Activated CD8-positive, alpha-beta memory T cell treated with anti-CD3 and anti-CD28 coated beads, Interleukin-2, amount 10 ng/mL, durations not matched to agents 7 days and 5 days (primary cell): ENCODE results near the gene PPP2R5C. TPM values are rescaled to one million over a fixed set of nuclear protein-coding genes. Genes with fewer than 3 reads are reported as not detected.

Experiments
- ATAC-seq: fragments of 150-1000 bp; cut with Tn5 transposase; one replicate; pipeline ENCODE4 v1.10.0; 2021; ENCODE audit warnings: moderate library complexity
- CTCF ChIA-PET: fragments of 350-600 bp; sonication (Branson Sonifier 250); formaldehyde crosslinking; loops from one replicate; lab custom pipeline; 2021; ENCODE audit warnings: antibody characterized with exemption; lab: Charles Lee
- DNase-seq: peaks from one replicate; pipeline ENCODE4 v3.0.0-alpha.2; 2020
- H3K27ac Mint-ChIP-seq: one replicate; pipeline ENCODE4 v1.8.0; 2021; ENCODE audit warnings: mild to moderate bottlenecking, mixed read lengths
- H3K27me3 Mint-ChIP-seq: one replicate; pipeline ENCODE4 v1.8.0; 2021; ENCODE audit warnings: mixed read lengths
- H3K36me3 Mint-ChIP-seq: one replicate; pipeline ENCODE4 v1.8.0; 2021; ENCODE audit warnings: mild to moderate bottlenecking, mixed read lengths
- H3K4me1 Mint-ChIP-seq: one replicate; pipeline ENCODE4 v1.8.0; 2021; ENCODE audit warnings: mixed read lengths
- H3K4me3 Mint-ChIP-seq: one replicate; pipeline ENCODE4 v1.8.0; 2021; ENCODE audit warnings: mild to moderate bottlenecking, moderate library complexity, mixed read lengths
- H3K9me3 Mint-ChIP-seq: one replicate; pipeline ENCODE4 v1.8.0; 2022; ENCODE audit warnings: low read depth, mixed read lengths
- total RNA-seq, 2 experiments: library from RNA; stranded (reverse); gene quantifications; one replicate each; pipeline ENCODE4 v1.2.3, GENCODE V29; 2021

PPP2R5C gene
- total RNA-seq, 2 experiments from 2014 or later = 213 to 234 TPM

GRCh38 chr14:101851183-101851582 lies 89.7 kb downstream of the PPP2R5C start:
- no peak overlapping the region for H3K27ac Mint-ChIP-seq
- ATAC-seq (no peak), DNase-seq (no peak)
- H3K27me3 Mint-ChIP-seq = no peaks in the 10 kb centered on the region
- no peaks in the 10 kb centered on the region for H3K9me3 Mint-ChIP-seq
- no peak overlapping the region for H3K4me3 Mint-ChIP-seq
- H3K36me3 Mint-ChIP-seq = peaks cover 11% of the 10 kb centered on the region
- H3K4me1 Mint-ChIP-seq = peaks cover 72% of the 10 kb centered on the region
- CTCF ChIA-PET = interaction anchor here (0.9 to 1.2 kb wide), 3 partner anchors 10 to 386 kb away, joined by 3 to 4 read pairs (median 3); no protein-coding TSS in a partner anchor

- Mint-ChIP-seq H3K9me3 (no peaks in the 10 kb centered on the region), H3K27ac (no peak overlapping the region), H3K27me3 (no peaks in the 10 kb centered on the region), H3K36me3 (peaks cover 16% of the 10 kb centered on the region), H3K4me3 (no peak overlapping the region), H3K4me1 (peaks cover 70% of the 10 kb centered on the region)
- DNase-seq (no peak), ATAC-seq (no peak)
- CTCF ChIA-PET = interaction anchor here (0.9 to 1.2 kb wide), 3 partner anchors 9 to 385 kb away, joined by 3 to 4 read pairs (median 3); no protein-coding TSS in a partner anchor
These were observed 90.4 kb downstream of the PPP2R5C start for GRCh38 chr14:101851736-101852405.

- Mint-ChIP-seq H3K9me3 (no peaks in the 10 kb centered on the region), H3K4me1 (peaks cover 71% of the 10 kb centered on the region), H3K36me3 (peaks cover 21% of the 10 kb centered on the region), H3K4me3 (no peak overlapping the region), H3K27ac (no peak overlapping the region), H3K27me3 (no peaks in the 10 kb centered on the region)
- ATAC-seq (no peak), DNase-seq (no peak)
- CTCF ChIA-PET = interaction anchor here (1.9 kb wide), 1 partner anchor 8 kb away, joined by 8 read pairs; no protein-coding TSS in a partner anchor
These were observed 91.3 kb downstream of the PPP2R5C start for GRCh38 chr14:101852785-101853184.

- DNase-seq (no peak), ATAC-seq (no peak)
- peaks cover 22% of the 10 kb centered on the region for H3K36me3 Mint-ChIP-seq
- peak overlapping the region; percentile 2 for H3K27ac Mint-ChIP-seq
- no peak overlapping the region for H3K4me3 Mint-ChIP-seq
- H3K4me1 Mint-ChIP-seq = peaks cover 72% of the 10 kb centered on the region
- no peaks in the 10 kb centered on the region for H3K9me3 Mint-ChIP-seq
- CTCF ChIA-PET = interaction anchor here (1.0 to 1.9 kb wide), 3 partner anchors 9 to 83 kb away, joined by 3 to 8 read pairs (median 4); no protein-coding TSS in a partner anchor
- H3K27me3 Mint-ChIP-seq = no peaks in the 10 kb centered on the region
These were observed 92.0 kb downstream of the PPP2R5C start for GRCh38 chr14:101853455-101854018.

GRCh38 chr14:101854366-101854765 lies 92.9 kb downstream of the PPP2R5C start:
- H3K36me3 Mint-ChIP-seq = peaks cover 29% of the 10 kb centered on the region
- no peaks in the 10 kb centered on the region for H3K9me3 Mint-ChIP-seq
- DNase-seq (no peak), ATAC-seq (peak; percentile 62)
- no peaks in the 10 kb centered on the region for H3K27me3 Mint-ChIP-seq
- no peak overlapping the region for H3K4me3 Mint-ChIP-seq
- peak overlapping the region; percentile 2 for H3K27ac Mint-ChIP-seq
- peaks cover 72% of the 10 kb centered on the region for H3K4me1 Mint-ChIP-seq
- CTCF ChIA-PET = interaction anchor here (1.0 to 1.9 kb wide), 3 partner anchors 10 to 84 kb away, joined by 3 to 8 read pairs (median 4); no protein-coding TSS in a partner anchor

GRCh38 chr14:101855958-101856357 lies 94.4 kb downstream of the PPP2R5C start:
- no peaks in the 10 kb centered on the region for H3K27me3 Mint-ChIP-seq
- no peak overlapping the region for H3K27ac Mint-ChIP-seq
- DNase-seq = no peak
- no peak for ATAC-seq
- CTCF ChIA-PET = interaction anchor here (1.1 to 1.6 kb wide), 2 partner anchors 85 to 113 kb away, joined by 3 to 5 read pairs; no protein-coding TSS in a partner anchor
- no peaks in the 10 kb centered on the region for H3K9me3 Mint-ChIP-seq
- H3K4me3 Mint-ChIP-seq = no peak overlapping the region
- peaks cover 37% of the 10 kb centered on the region for H3K36me3 Mint-ChIP-seq
- H3K4me1 Mint-ChIP-seq = peaks cover 70% of the 10 kb centered on the region

- H3K27ac Mint-ChIP-seq = no peak overlapping the region
- no peaks in the 10 kb centered on the region for H3K27me3 Mint-ChIP-seq
- peaks cover 39% of the 10 kb centered on the region for H3K36me3 Mint-ChIP-seq
- peaks cover 65% of the 10 kb centered on the region for H3K4me1 Mint-ChIP-seq
- CTCF ChIA-PET = interaction anchor here (1.1 to 1.6 kb wide), 2 partner anchors 85 to 113 kb away, joined by 3 to 5 read pairs; no protein-coding TSS in a partner anchor
- DNase-seq (no peak), ATAC-seq (no peak)
- H3K9me3 Mint-ChIP-seq = no peaks in the 10 kb centered on the region
- H3K4me3 Mint-ChIP-seq = no peak overlapping the region
These were observed 95.0 kb downstream of the PPP2R5C start for GRCh38 chr14:101856536-101856935.

- no peak overlapping the region for H3K4me3 Mint-ChIP-seq
- CTCF ChIA-PET = interaction anchor here (1.6 kb wide), 1 partner anchor 86 kb away, joined by 5 read pairs; no protein-coding TSS in a partner anchor
- ATAC-seq = no peak
- H3K36me3 Mint-ChIP-seq = peaks cover 42% of the 10 kb centered on the region
- DNase-seq = no peak
- no peaks in the 10 kb centered on the region for H3K9me3 Mint-ChIP-seq
- H3K27me3 Mint-ChIP-seq = no peaks in the 10 kb centered on the region
- no peak overlapping the region for H3K27ac Mint-ChIP-seq
- peaks cover 60% of the 10 kb centered on the region for H3K4me1 Mint-ChIP-seq
These were observed 95.7 kb downstream of the PPP2R5C start for GRCh38 chr14:101857226-101857625.

GRCh38 chr14:101858791-101859537 lies 97.5 kb downstream of the PPP2R5C start:
- Mint-ChIP-seq H3K4me1 (peaks cover 53% of the 10 kb centered on the region), H3K27ac (peak overlapping the region; percentile 84), H3K9me3 (no peaks in the 10 kb centered on the region), H3K27me3 (no peaks in the 10 kb centered on the region), H3K4me3 (peak overlapping the region; percentile 42), H3K36me3 (peaks cover 47% of the 10 kb centered on the region)
- DNase-seq = peak; percentile 55
- CTCF ChIA-PET = interaction anchor here (1.0 to 1.9 kb wide), 5 partner anchors 9 to 88 kb away, joined by 3 to 6 read pairs (median 3); no protein-coding TSS in a partner anchor
- peak; percentile 76 for ATAC-seq

GRCh38 chr14:101859538-101859902 lies 98.0 kb downstream of the PPP2R5C start:
- peaks cover 51% of the 10 kb centered on the region for H3K36me3 Mint-ChIP-seq
- H3K27ac Mint-ChIP-seq = peak overlapping the region; percentile 84
- ATAC-seq = peak; percentile 52
- peak overlapping the region; percentile 42 for H3K4me3 Mint-ChIP-seq
- no peaks in the 10 kb centered on the region for H3K27me3 Mint-ChIP-seq
- no peaks in the 10 kb centered on the region for H3K9me3 Mint-ChIP-seq
- CTCF ChIA-PET = interaction anchor here (1.0 to 1.9 kb wide), 6 partner anchors 10 to 99 kb away, joined by 3 to 6 read pairs (median 3); no protein-coding TSS in a partner anchor
- H3K4me1 Mint-ChIP-seq = peaks cover 48% of the 10 kb centered on the region
- no peak for DNase-seq

- Mint-ChIP-seq H3K4me1 (peaks cover 47% of the 10 kb centered on the region), H3K27me3 (no peaks in the 10 kb centered on the region), H3K9me3 (no peaks in the 10 kb centered on the region), H3K36me3 (peaks cover 55% of the 10 kb centered on the region), H3K27ac (peak overlapping the region; percentile 84), H3K4me3 (no peak overlapping the region)
- no peak for ATAC-seq
- DNase-seq = no peak
- CTCF ChIA-PET = interaction anchor here (1.0 to 1.3 kb wide), 2 partner anchors 16 to 99 kb away, joined by 3 read pairs; no protein-coding TSS in a partner anchor
These were observed 98.4 kb downstream of the PPP2R5C start for GRCh38 chr14:101859958-101860357.

- ATAC-seq = no peak
- peaks cover 57% of the 10 kb centered on the region for H3K36me3 Mint-ChIP-seq
- DNase-seq = no peak
- no peak overlapping the region for H3K4me3 Mint-ChIP-seq
- H3K27ac Mint-ChIP-seq = no peak overlapping the region
- H3K27me3 Mint-ChIP-seq = no peaks in the 10 kb centered on the region
- peaks cover 38% of the 10 kb centered on the region for H3K4me1 Mint-ChIP-seq
- CTCF ChIA-PET = interaction anchor here (0.6 to 1.2 kb wide), 2 partner anchors 10 to 98 kb away, joined by 3 read pairs; no protein-coding TSS in a partner anchor
- no peaks in the 10 kb centered on the region for H3K9me3 Mint-ChIP-seq
These were observed 100.0 kb downstream of the PPP2R5C start for GRCh38 chr14:101861464-101861863.

- Mint-ChIP-seq H3K27me3 (no peaks in the 10 kb centered on the region), H3K4me3 (no peak overlapping the region), H3K9me3 (no peaks in the 10 kb centered on the region), H3K36me3 (peaks cover 51% of the 10 kb centered on the region), H3K4me1 (peaks cover 34% of the 10 kb centered on the region), H3K27ac (no peak overlapping the region)
- CTCF ChIA-PET = interaction anchor here (0.6 to 1.1 kb wide), 2 partner anchors 91 to 98 kb away, joined by 3 read pairs; no protein-coding TSS in a partner anchor
- ATAC-seq (no peak), DNase-seq (no peak)
These were observed 100.7 kb downstream of the PPP2R5C start for GRCh38 chr14:101862177-101862576.
